ENCODE measurements around the gene EFCAB11. TPM values are rescaled to one million over a fixed set of nuclear protein-coding genes. Genes with fewer than 3 reads are reported as not detected.

The EFCAB11 gene
- total RNA-seq, 1 experiment from 2014 or later = 18.1 TPM

GRCh38 chr14:89912667-89913211, 41.8 kb downstream of the EFCAB11 start:
- TF ChIP-seq YY1 (IDR thresholded peaks at IDR 0.05; ENCODE audit: extremely low read depth, insufficient replicate concordance, low read depth, low read length) (no peak), SIN3A (IDR thresholded peaks at IDR 0.05; ENCODE audit: low read depth) (no peak), ATF3 (IDR thresholded peaks at IDR 0.05) (no peak), RAD21 (IDR thresholded peaks at IDR 0.05; ENCODE audit: low read depth) (no peak), REST (IDR thresholded peaks at IDR 0.05; ENCODE audit: low read depth) (no peak), ZFX (IDR thresholded peaks at IDR 0.05) (no peak), MAX (IDR thresholded peaks at IDR 0.05) (no peak)
- Histone ChIP-seq H4K20me1 (ENCODE audit: insufficient read depth) (no peaks in the 10 kb centered on the region), H3K27me3 (ENCODE audit: insufficient read depth, low read length) (no peaks in the 10 kb centered on the region), H3K9ac (ENCODE audit: low read length) (no peak overlapping the region), H3K9me3 (ENCODE audit: control insufficient read depth in 1 of 2, insufficient read depth in 1 of 2, low read depth in 1 of 2, low read length in 2 of 2) (no peaks in the 10 kb centered on the region), H3K9me2 (ENCODE audit: insufficient read depth) (no peaks in the 10 kb centered on the region), H3K79me2 (ENCODE audit: insufficient read depth, low read length) (no peaks in the 10 kb centered on the region), H2AFZ (ENCODE audit: low read depth, low read length, poor library complexity, severe bottlenecking) (no peak overlapping the region), H3K27ac (ENCODE audit: low read depth, low read length) (no peak overlapping the region), H3K4me2 (ENCODE audit: low read length) (no peak overlapping the region), H3K4me3 (replicated peaks in 1 of 2; ENCODE audit: low read depth in 1 of 2, low read length in 2 of 2) (no peak overlapping the region), H3K36me3 (ENCODE audit: control insufficient read depth in 1 of 2, insufficient read depth in 2 of 2, low read length in 2 of 2) (no peaks in the 10 kb centered on the region), H3K4me1 (ENCODE audit: control insufficient read depth in 1 of 2, insufficient read depth in 2 of 2, low read length in 2 of 2) (0 out of 4 replicates have a peak, but pooled peaks cover 0 to 3% of the 10 kb centered on the region in 2 experiments)
- DNase-seq (ENCODE audit: low read depth, low spot score) (no peak), ATAC-seq (no peak)
- ChIA-PET CTCF (no interaction called here), RAD21 (ENCODE audit: low non-redundant PET in 1 of 2, low total read pairs in 2 of 2, uncharacterized antibody in 2 of 2, unreplicated experiment in 2 of 2) (no interaction called here), POLR2A (no interaction called here)
- intact Hi-C loops (cut with micrococcal nuclease) = no loop called here
- no TSS peak for BruUV-seq (replicated peaks)
